Kidney glomerular epithelial cell (primary cell): Measurements from ENCODE around the gene BICDL1.

ENCODE experiments used
- DNase-seq: peaks from one replicate; lab custom pipeline; 2025; lab: John Stamatoyannopoulos, UW

The BICDL1 gene

DNA sequence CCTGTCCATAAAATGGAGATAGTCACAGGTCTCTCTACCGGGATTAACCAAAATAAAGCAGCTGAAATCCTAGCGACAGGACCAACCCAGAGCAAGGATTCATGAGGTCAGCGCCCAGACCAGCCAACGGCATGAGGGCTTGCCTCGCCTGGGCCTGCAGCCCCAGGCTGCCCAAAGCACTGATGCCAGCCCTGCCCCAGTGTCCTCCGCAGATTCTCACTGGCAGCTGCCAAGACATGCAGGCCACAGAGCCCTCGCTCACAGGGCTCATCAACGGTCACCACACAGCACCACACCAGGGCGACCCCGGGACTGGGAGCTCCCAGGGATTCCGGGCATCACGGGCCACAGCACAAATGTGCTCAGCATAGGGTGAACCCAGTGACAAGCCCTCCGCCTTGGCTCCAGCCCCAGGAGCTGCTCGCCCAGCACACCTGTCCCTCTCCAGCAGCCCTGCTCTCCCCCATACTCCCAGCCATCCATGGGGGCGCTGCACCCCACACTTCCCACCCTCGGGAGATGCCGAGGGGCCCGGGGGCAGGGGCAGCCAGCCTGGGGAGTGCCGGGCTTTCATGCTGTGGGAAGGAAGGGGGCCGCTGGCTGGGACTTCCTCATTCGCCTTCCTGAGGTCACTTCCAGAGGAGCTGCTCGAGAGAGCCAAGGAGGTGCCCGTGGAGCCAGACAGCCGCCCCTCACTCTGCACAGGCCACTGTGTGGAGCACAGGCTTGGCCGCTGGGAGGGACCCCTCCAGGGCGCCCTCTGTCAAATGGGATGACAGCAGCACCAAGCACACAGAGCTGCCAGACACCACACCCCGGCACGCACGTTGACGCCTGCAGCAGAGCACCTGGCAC, 113.4 kb downstream of the BICDL1 start:
- no peak for DNase-seq

DNA sequence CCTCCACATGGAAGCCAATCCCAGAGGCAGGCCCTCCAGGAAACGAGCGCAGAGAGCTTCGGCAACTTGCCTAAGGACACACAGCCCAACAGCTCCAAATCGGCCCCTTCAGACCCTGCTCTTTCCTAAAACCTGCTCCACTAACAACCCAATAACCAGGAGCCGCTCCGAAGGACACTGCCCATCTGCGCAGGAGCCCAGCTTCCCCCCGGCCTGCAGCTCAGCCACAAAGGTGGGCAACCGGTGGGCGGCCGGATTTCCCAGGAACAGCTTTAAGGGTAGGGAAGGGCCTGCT, 114.0 kb downstream of the BICDL1 start:
- no peak for DNase-seq

DNA sequence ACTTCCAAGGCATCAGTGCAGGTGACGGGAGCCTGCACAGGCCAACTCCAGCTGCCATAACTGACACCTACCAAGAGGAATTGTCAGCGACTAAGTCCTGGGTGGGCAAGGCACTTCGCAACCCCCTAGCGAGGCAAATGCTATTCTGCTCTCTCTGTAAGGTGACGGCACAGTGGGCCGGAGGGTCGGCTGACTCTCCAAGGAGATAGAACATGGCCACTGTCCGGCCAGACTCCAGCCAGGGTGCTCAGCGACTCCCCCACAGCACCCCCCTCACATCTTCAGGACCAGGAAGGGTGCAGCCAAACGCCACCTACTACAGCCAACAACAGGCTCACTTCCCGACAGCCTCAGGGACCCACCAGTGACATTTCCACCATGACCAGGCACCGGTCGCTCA, 114.3 kb downstream of the BICDL1 start:
- DNase-seq: no peak

DNA sequence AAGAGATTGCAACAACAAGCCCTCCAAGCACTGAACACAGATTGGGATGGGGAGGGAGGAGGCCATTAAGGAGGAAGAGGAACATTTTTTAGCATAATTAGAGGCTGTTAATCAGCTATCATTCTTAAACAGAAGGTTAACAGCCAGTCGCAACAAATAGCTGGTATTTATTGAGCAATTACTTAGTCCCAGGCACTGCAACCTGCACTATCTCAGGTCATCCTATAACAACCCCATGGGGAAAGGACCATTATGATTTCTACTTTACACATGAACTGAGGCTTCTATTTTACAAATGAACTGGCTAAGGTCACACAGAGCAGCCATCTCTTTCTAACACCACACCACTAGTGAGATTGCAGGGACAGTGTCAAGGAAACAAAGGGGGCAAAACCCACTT, 117.1 kb downstream of the BICDL1 start:
- DNase-seq: no peak

DNA sequence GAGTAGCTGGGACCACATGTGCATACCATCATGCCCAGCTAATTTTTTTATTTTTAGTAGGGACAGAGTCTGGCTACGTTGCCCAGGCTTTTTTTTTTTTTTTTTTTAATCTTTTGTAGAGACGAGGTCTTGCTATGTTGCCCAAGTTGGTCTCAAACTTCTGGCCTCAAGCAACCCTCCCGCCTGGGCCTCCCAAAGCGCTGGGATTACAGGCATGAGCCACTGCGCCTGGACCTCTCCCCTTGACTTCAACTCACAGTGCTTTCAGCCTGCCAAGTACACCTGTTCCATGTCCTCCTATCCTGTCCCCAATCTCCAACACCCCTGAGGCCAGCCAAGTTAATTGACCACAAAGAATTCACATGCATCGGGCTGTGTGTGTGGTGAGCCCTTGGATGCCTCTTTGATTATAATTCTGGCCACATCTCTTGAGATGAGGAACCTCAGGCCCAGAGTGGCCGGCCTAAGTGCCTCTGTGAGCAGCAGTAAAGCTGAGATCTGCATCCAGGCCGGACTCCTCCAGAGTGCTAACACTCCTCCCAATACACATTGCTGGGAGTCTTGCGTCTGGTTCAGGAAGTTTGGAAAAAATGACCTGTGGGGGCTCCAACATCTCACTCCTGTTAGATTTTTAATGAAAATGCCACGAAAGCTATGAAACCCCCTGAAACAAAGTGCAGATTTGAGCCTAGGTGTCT, 120.7 kb downstream of the BICDL1 start:
- DNase-seq: no peak

DNA sequence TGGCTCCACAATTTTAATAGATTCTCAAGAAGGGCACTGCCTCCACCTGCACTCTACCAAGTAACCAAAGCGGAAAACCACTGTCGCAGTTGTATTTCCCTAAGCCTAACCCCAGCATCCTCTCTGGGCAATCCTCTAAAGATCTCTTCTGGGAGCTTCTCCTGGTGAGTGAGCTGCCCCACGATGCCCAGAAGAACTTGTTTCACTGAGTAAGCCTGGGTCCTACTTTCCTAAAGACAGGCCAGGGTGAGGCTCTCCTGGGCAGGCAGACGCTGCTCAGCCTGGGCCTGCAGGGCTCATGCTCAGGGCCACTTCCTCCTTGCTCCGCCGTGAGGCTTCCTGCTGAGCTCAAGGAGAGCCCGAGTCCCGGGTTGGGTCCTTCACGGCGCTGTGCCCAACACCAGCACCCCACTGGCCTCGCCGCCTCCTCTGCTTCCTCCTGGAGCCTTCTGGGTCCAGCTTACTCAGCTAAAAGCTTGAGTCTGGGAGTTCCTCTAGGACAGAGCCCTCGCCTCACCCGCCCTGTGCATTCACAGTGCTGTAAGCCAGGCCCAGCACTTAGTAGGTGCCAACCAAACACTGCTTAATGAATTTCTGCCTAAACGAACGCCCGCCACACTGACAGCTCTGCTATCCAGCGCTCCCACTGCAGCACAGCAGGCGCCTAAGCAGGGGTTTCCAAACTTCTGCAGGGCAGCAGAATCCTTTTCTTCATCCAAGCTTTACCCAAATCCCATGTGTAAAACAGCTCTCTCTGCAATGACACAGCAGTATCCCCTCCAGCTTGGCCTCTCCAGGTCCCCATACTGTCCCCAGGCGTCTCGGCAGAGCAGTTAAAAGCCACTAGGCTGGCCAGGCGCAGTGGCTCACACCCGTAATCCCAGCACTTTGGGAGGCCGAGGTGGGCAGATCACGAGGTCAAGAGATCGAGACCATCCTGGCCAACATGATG, 121.8 kb downstream of the BICDL1 start:
- no peak for DNase-seq

DNA sequence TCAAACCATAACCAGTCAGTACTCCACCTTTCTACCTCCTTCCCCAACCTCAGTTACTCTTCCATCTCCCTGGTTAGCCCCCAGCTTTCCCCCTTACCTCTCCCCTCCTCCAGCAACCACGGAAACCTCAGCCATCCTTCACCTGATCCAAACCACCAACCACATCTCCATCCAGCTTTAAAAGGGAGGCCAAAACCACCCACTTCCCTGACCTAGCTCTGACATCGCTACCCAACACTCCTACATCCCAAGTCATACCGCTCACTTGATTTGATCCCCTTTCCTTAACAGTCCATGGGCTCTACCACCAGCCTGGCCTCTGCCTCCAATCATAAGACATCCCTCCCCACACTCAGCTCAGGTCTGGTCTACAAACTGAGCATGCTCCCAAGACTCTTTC, 126.0 kb downstream of the BICDL1 start:
- no peak for DNase-seq

DNA sequence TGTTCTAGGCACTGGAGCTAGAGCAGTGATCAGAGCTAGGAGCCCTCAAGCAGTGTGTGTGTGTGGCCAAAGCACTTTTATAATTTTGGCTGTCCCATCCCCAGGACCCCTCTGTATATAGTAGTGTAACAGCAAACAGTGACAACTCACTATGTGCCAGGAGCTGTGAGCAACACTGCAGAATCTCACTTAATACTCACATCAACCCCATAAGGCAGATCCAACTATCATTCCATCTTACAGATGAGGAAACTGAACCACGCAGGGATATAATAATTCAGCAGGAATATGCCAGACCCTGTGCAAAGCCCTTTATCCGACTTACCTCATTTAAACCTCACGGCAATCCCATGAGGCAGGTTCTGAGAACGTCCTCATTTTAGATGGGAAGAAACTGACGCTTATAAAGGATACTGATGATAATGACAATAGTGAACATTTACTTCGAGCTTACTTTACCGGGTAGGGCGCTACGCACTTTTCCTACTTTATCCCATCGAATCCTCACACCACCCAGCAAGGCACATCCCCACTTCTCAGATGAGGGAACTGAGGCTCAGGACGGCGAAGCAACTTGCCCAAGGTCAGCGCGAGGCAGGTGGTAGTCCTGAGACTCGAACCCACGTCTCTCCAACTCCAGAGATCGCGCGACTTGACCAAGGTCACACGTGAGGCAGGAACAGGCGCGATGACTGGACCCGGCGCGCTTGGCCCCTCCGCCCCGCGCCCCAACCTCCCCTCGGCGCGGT, 126.8 kb downstream of the BICDL1 start:
- no peak for DNase-seq

DNA sequence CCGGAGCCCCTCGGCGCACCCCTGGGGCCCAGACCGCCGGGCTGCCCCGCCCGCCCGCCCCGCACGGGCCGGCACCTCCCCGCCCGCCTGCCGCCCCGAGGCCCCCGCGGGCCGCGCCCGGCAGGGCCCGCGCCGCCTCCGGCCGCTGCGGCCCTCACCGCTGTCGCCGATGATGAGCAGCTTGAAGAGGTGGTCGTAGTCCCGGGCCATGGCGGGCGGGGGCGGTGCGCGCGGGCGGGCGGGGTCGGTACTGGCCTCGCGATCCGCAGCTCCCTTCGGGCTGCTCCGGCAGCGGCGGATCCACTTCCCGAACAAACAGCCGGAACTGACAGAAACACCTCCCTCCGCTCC, 127.4 kb downstream of the BICDL1 start, which contains the start of gene RAB35:
Gene RAB35, minus strand, starts transcription at position 313 of the 351 bp plus-strand sequence. Its CDS starts 103 bp downstream, at position 210.
- no peak for DNase-seq

DNA sequence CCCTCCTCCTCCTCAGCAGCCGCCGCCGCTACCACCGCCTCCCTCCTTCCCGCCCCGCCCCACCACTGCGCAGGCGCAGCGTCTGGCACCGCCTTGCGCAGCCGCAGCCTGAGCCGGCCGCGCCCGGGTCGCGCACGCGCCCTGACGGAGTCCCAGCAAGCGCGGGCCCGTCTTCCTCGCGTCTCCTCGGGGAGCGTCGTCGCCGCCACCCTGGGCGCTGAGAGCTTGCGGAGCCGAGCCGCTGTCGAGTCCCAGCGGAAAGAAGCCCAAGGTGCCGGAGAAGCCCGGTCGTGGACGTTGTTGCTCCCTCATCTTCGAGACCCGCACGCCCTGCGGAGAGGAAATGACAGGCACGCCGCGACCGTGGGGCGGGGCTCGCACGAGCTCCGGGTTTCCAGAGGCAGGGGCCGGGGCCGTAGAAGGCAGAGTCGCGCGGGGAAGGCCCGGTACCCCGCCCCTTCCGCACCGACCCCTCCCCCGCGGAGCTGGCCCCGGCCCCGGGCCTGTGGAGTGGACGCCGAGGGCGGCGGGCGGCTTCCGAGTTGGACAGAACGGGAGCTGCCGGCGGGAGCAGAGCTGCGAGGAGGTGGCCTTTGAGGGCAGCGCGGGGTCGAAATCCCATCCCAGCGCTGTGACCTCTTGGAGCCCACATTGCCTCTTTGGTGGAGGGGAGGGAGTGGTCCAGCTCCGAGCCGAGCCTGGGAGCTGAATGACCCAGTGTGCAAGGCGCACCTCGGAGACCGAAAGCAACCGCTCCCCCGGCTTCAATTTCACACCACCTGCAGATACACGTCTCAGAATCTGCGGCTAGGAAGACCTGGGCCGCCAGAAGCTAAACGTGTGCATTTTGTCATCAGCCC, 128.0 kb downstream of the BICDL1 start:
- DNase-seq: peak; percentile 80

DNA sequence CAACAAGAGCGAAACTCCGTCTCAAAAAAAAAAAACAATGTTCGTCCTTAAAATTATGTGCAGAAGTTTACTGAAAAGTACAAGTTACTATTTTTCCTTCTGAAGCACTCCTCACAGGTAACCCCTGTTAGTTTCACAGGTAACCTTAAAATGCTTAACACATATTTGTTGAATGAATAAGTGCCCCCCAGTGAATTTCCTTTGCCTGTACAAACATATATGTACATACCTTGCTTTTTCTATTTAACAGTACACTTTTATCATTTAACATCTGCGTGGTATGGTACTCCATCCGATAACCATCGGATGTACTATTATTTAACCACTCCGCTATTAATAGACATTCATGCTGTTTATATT, 128.9 kb downstream of the BICDL1 start:
- no peak for DNase-seq

DNA sequence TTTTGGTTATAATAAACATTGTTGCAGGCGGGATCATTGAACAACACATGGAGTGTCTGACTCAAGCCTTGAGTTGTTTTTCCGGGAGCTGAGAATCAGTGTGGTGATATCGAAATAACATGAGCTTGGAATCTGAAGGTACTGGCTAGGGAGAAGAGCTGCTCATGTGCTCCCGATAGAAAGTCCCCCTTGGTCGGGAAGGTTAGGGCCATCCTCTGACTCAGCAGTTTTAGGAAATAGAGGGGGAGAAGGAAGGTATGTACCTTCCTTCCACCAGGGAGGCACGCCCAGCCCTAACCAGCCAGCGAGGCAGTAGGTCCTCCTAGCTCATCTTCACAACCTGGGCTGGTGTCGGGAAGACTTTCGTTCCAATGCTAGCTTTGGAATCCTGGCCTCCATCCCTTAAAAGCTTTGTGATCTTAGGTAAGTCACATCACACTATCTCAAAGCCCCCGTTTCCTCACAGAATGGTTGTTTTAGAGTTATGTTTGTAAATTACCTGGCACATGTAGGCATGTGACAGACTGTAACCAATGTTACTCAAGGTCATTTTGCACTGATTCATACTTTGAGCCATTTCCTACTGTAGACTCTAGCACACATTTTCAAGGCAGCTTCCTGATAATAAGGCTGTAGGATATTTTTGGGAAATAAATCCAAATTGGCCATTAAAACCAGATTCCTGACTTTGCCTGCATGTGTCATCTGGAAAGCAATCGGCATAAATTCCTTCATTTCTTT, 129.5 kb downstream of the BICDL1 start:
- no peak for DNase-seq

DNA sequence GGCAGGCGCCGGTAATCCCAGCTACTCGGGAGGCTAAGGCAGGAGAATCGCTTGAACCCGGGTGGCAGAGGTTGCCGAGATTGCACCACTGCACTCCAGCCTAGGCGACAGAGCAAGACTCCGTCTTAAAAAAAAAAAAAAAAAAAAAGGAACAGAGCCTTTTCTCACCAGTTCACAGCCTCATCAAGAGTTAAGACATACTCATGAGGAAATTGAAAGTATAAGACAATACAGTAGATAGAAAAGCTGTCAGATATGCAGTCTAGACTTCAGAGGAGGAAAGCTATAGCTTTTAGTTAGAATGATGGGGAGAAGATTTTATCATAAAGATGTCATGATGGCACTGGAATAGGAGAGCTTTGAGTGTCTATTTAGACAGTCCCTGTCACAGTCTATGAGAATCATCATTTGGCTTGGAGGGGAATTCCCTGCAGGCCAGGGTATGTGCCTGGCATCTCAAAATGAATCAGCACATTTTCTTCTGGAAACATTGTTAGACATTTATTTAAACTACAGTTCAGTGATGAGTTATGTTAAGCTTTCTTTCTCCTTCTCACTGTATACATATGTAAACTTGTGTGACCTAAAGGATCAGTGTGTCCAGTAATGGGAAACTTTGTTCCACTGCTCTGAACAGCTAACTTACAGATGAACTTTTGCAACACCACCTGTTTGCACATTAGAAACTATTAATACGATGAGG, 130.4 kb downstream of the BICDL1 start:
- DNase-seq: peak; percentile 39

DNA sequence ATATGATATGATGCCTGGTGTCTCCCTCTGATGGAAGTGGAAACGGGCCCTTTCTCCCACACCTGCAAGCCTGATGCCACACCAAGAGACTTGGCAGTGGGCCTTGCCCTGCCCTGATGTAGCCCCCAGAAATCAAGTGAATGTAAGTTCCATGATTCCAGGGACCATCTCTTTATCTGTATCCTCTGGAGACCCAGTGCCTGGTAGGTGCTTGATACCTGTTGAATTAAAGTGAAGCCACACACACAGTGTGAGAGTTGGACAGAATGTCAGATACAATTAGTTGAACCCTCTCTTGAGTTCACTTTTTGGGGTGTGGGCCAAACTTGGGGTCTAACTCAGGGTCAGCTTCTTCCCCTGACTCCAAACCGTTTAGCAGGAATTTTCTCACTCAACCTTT, 132.3 kb downstream of the BICDL1 start:
- DNase-seq: no peak

DNA sequence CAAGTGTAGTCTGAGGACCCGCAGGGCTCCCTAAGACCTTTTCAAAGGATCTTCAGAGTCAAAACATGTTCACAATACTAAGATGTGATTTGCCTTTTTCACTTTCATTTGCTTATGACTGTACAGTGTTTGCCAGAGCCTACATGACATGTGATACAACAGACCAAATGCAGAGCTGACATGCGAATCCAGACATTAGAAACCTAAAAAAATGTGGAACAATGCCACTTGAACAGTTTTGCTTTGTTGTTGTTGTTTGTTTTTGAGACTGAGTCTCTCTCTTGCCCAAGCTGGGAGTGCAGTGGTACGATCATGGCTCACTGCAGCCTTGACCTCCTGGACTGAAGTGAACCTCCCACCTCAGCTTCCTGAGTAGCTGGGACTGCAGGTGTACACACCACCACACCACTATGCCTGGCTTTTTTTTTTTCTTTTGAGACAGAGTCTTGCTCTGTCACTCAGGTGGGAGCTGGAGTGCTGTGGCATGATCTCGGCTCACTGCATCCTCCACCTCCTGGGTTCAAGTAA, 132.8 kb downstream of the BICDL1 start:
- DNase-seq: no peak

DNA sequence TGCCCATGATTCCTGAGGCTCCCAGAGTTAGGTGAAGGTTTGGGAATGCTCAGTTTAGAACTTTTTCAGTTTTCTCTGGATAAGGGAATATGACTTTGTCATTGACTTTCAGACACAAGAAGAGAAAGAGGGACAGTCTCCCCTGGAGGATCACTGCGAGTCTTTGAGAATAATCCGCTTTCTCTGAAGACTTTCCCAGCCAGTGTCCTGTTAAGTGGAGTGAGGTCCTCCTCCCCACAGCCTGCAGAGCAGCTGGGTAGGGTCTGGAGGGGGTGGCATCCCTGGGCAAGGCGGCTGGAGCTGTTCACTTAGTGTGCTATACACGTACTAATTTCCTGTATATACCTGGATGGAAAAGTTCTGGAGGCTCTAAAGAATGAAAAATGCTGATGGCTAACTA, 136.0 kb downstream of the BICDL1 start:
- DNase-seq: no peak

DNA sequence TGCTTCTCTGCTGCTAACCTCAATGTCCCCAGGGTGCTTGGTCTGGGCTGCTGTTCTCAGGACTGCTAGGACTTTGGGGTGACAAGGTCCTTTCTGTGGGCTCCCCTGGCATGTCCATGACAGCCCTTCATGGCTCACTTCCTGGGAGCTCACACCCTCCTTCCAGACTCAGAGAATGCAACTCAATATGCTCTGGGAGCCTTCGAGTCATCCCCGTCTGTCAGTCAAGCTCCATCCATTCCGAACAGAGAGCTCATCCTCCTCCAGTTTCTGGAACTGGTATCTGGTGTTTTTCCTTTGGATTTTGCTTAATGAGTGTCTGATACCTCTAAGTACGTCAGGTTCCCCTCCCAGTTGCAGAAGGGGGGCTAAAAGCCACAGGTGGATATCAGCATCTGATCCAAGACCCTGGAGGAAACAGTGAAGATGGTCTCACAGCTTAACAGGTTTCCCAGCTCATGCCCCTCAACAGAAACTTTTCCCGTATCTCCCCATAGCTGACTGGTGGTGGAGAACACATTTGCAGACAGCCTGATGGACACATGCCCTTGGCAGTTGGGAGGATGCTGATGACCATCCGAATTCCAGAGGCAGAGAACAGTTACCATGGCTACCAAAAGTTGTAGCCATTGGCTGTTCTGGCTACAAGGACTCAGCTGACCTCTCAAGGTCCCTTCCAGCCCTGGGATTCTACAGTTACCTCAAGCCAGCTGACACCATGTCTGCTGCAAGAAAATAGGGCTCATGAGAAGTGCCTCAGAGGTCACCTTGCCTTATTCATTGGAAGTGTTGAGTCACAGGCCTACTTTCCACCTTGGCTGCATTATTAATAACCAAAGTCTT, 137.0 kb downstream of the BICDL1 start:
- DNase-seq: no peak

DNA sequence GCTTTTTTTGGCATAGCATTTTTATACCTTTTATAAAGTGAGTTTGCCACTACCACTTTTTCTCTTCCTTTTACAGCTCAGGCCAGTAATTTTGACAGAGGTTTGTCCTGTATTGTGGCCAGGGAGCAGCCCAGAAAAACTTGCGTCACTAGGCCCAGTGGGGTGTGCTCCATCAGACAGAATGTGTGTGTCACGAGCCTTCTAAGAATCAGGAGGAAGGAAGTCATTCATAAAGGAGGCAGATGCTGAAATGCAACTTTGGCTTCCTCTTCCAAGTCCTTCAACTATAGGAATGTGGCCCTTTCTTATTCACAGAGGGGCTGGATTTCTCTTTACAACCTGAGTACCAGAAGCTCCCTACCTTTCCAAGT, 137.6 kb downstream of the BICDL1 start:
- DNase-seq: no peak

DNA sequence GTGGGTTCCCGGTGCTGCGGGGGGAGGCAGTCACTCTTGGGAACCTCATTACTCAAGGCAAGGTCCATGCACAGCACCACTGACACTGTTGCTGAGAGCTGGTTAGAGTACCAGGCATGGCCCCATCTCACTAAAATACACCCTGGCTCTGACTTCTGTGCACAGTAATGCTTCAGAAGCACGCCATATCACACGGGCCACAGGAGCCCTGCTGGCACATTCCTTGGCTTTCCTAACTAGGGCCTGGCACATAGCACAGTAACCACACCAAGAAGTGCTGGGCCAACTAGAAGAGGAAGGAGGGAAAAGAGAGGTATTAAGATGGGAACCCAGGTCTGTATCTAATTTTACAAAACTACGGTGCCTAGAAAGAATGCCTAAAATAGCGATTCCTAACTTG, 141.0 kb downstream of the BICDL1 start:
- DNase-seq: no peak
